Right atrium auricular region (tissue), 2 donors: ENCODE data around the gene RMDN2. TPM values are rescaled to one million over a fixed set of nuclear protein-coding genes. Genes with fewer than 3 reads are reported as not detected.

Source experiments
- DNase-seq: peaks from one replicate; pipeline ENCODE4 v3.0.0-alpha.2; 2019; ENCODE audit warnings: low spot score
- H3K27ac ChIP-seq, 2 donors: fragments of 200-600 bp; sonication (generic); 1 replicate in 1 of 2; 2 replicates in 1 of 2; pipeline ENCODE4 v1.5.1; 2016 to 2019
- H3K27me3 ChIP-seq, 2 donors: fragments of 200-600 bp; sonication (generic); one replicate each; pipeline versions ENCODE4 v1.5.1 to v1.6.0; 2017 to 2019
- H3K36me3 ChIP-seq: fragments of 200-600 bp; sonication (generic); one replicate; pipeline ENCODE4 v1.5.1; 2016
- H3K4me1 ChIP-seq, 2 donors: fragments of 200-600 bp; sonication (generic); one replicate each; pipeline versions ENCODE4 v1.5.1 to v1.6.0; 2017 to 2019
- H3K4me3 ChIP-seq, 2 donors: fragments of 200-600 bp; sonication (generic); 1 replicate in 1 of 2; 2 replicates in 1 of 2; pipeline ENCODE4 v1.5.1; 2017 to 2019; ENCODE audit warnings: mild to moderate bottlenecking in 1 of 2, moderate library complexity in 1 of 2
- H3K9me3 ChIP-seq, 2 donors: fragments of 200-600 bp; sonication (generic); one replicate each; pipeline ENCODE4 v1.5.1; 2019
- CTCF ChIP-seq, 2 donors: fragments of 200-600 bp; sonication (generic); IDR thresholded peaks; one replicate each; pipeline ENCODE4 v1.5.1; 2019; ENCODE audit warnings: antibody characterized with exemption in 2 of 2
- total RNA-seq, 2 donors: library from RNA; depleted of rRNA; stranded (reverse); fragments of >200 nt; gene quantifications; one replicate each; pipeline ENCODE4 v1.1.0, GENCODE V29; 2016

The RMDN2 gene
- total RNA-seq, 2 donors from 2014 or later, result 5.0 to 6.2 TPM

GRCh38 chr2:38057651-38058410, 132.7 kb downstream of the RMDN2 start:
- Histone ChIP-seq H3K4me1 (no peaks in the 10 kb centered on the region), H3K36me3 (no peaks in the 10 kb centered on the region), H3K27me3 (no peaks in the 10 kb centered on the region), H3K4me3 (no peak overlapping the region), H3K27ac (no peak overlapping the region), H3K9me3 (no peaks in the 10 kb centered on the region)
- no peak for DNase-seq
- no peak for TF ChIP-seq CTCF (IDR thresholded peaks at IDR 0.05)

GRCh38 chr2:38060236-38061018, 135.3 kb downstream of the RMDN2 start:
- H3K36me3 ChIP-seq, result no peaks in the 10 kb centered on the region
- TF ChIP-seq CTCF (IDR thresholded peaks at IDR 0.05), result no peak
- no peak overlapping the region for H3K4me3 ChIP-seq
- no peaks in the 10 kb centered on the region for H3K27me3 ChIP-seq
- no peak for DNase-seq
- H3K9me3 ChIP-seq, result no peaks in the 10 kb centered on the region
- no peak overlapping the region for H3K27ac ChIP-seq
- H3K4me1 ChIP-seq, result no peaks in the 10 kb centered on the region

- Histone ChIP-seq H3K4me3 (no peak overlapping the region), H3K27me3 (no peaks in the 10 kb centered on the region), H3K9me3 (no peaks in the 10 kb centered on the region), H3K36me3 (peaks cover 3% of the 10 kb centered on the region), H3K4me1 (no peaks in the 10 kb centered on the region), H3K27ac (no peak overlapping the region)
- DNase-seq, result no peak
- TF ChIP-seq CTCF (IDR thresholded peaks at IDR 0.05), result no peak
Observed at GRCh38 chr2:38064801-38065501, 139.9 kb downstream of the RMDN2 start.

- no peak for TF ChIP-seq CTCF (IDR thresholded peaks at IDR 0.05)
- no peaks in the 10 kb centered on the region for H3K9me3 ChIP-seq
- H3K27me3 ChIP-seq, result no peaks in the 10 kb centered on the region
- peaks cover 8% of the 10 kb centered on the region for H3K36me3 ChIP-seq
- no peak for DNase-seq
- H3K27ac ChIP-seq, result no peak overlapping the region
- H3K4me3 ChIP-seq, result no peak overlapping the region
- no peaks in the 10 kb centered on the region for H3K4me1 ChIP-seq
Observed at GRCh38 chr2:38065502-38066135, 140.5 kb downstream of the RMDN2 start.

GRCh38 chr2:38066421-38067115, 141.5 kb downstream of the RMDN2 start:
- H3K36me3 ChIP-seq, result peaks cover 8% of the 10 kb centered on the region
- no peak overlapping the region for H3K4me3 ChIP-seq
- no peak overlapping the region for H3K27ac ChIP-seq
- H3K27me3 ChIP-seq, result no peaks in the 10 kb centered on the region
- DNase-seq, result no peak
- no peaks in the 10 kb centered on the region for H3K4me1 ChIP-seq
- TF ChIP-seq CTCF (IDR thresholded peaks at IDR 0.05), result no peak
- H3K9me3 ChIP-seq, result no peaks in the 10 kb centered on the region
